ENCODE results near the gene TMEM121B. TPM values are rescaled to one million over a fixed set of nuclear protein-coding genes. Genes with fewer than 3 reads are reported as not detected.

Gene TMEM121B
- total and polyA plus RNA-seq, 4 experiments from 2014 or later: 0.12 TPM; not detected in 3

- H3K27me3 Mint-ChIP-seq: no peaks in the 10 kb centered on the region
- CTCF ChIA-PET (ENCODE audit: partially characterized antibody): interaction anchor here (0.6 kb wide), 1 partner anchor 112 kb away, joined by 3 read pairs; no protein-coding TSS in a partner anchor
- intact Hi-C loops (cut with micrococcal nuclease): no loop called here
- Histone ChIP-seq H3K4me3 (ENCODE audit: low read length in 2 of 2) (no peak overlapping the region), H3K36me3 (ENCODE audit: insufficient read depth, low read length) (peaks cover 76% of the 10 kb centered on the region), H3K4me1 (ENCODE audit: insufficient read depth, low read length) (peaks cover 64% of the 10 kb centered on the region), H3K9me3 (ENCODE audit: control insufficient read depth in 1 of 2, low read length in 2 of 2) (no peaks in the 10 kb centered on the region), H3K27me3 (ENCODE audit: insufficient read depth, low read length) (no peaks in the 10 kb centered on the region), H3K27ac (ENCODE audit: low read depth, low read length) (no peak overlapping the region)
- DNase-seq: no peak
- peaks cover 61 to 83% of the 10 kb centered on the region in 2 donors for H3K36me3 Mint-ChIP-seq
- POLR2A ChIA-PET (ENCODE audit: partially characterized antibody): interaction anchor here (2.2 kb wide), 1 partner anchor 15 kb away, joined by 10 read pairs; no protein-coding TSS in a partner anchor
- no peak overlapping the region for H3K4me3 Mint-ChIP-seq
- peaks cover 49 to 87% (median 69%) of the 10 kb centered on the region in 4 donors for H3K4me1 Mint-ChIP-seq
- H3K27ac Mint-ChIP-seq: peak overlapping the region in 4 of 7 donors; percentile 29 to 81 (median 63)
- no peaks in the 10 kb centered on the region for H3K9me3 Mint-ChIP-seq
These were observed 18.9 kb downstream of the TMEM121B start for GRCh38 chr22:17102297-17102667.

- CTCF ChIA-PET (ENCODE audit: partially characterized antibody): interaction anchor here (0.6 kb wide), 1 partner anchor 113 kb away, joined by 3 read pairs; no protein-coding TSS in a partner anchor
- Histone ChIP-seq H3K27me3 (ENCODE audit: insufficient read depth, low read length) (no peaks in the 10 kb centered on the region), H3K4me1 (ENCODE audit: insufficient read depth, low read length) (peaks cover 64% of the 10 kb centered on the region), H3K4me3 (ENCODE audit: low read length in 2 of 2) (no peak overlapping the region), H3K36me3 (ENCODE audit: insufficient read depth, low read length) (peaks cover 75% of the 10 kb centered on the region), H3K9me3 (ENCODE audit: control insufficient read depth in 1 of 2, low read length in 2 of 2) (no peaks in the 10 kb centered on the region), H3K27ac (ENCODE audit: low read depth, low read length) (no peak overlapping the region)
- Mint-ChIP-seq H3K4me3 (peak overlapping the region in 2 of 8 donors; percentile 6 to 22), H3K27ac (peak overlapping the region; percentile 13 to 89 (median 60)), H3K9me3 (no peaks in the 10 kb centered on the region), H3K27me3 (no peaks in the 10 kb centered on the region), H3K4me1 (peaks cover 49 to 87% (median 69%) of the 10 kb centered on the region in 4 donors), H3K36me3 (peaks cover 55 to 80% of the 10 kb centered on the region in 2 donors)
- intact Hi-C loops (cut with micrococcal nuclease): no loop called here
- DNase-seq: no peak
- POLR2A ChIA-PET (ENCODE audit: partially characterized antibody): interaction anchor here (0.9 to 2.2 kb wide), 2 partner anchors 14 to 15 kb away, joined by 5 to 10 read pairs; no protein-coding TSS in a partner anchor
These were observed 19.5 kb downstream of the TMEM121B start for GRCh38 chr22:17101475-17102296.

GRCh38 chr22:17100621-17101020 lies 20.5 kb downstream of the TMEM121B start:
- Histone ChIP-seq H3K4me3 (ENCODE audit: low read length in 2 of 2) (no peak overlapping the region), H3K27me3 (ENCODE audit: insufficient read depth, low read length) (no peaks in the 10 kb centered on the region), H3K9me3 (ENCODE audit: control insufficient read depth in 1 of 2, low read length in 2 of 2) (no peaks in the 10 kb centered on the region), H3K36me3 (ENCODE audit: insufficient read depth, low read length) (peaks cover 64% of the 10 kb centered on the region), H3K27ac (ENCODE audit: low read depth, low read length) (no peak overlapping the region), H3K4me1 (ENCODE audit: insufficient read depth, low read length) (peaks cover 65% of the 10 kb centered on the region)
- Mint-ChIP-seq H3K27ac (peak overlapping the region; percentile 15 to 94 (median 78)), H3K9me3 (no peaks in the 10 kb centered on the region), H3K27me3 (no peaks in the 10 kb centered on the region), H3K4me3 (peak overlapping the region in 2 of 8 donors; percentile 22 to 58), H3K36me3 (peaks cover 52 to 71% of the 10 kb centered on the region in 2 donors), H3K4me1 (peaks cover 49 to 87% (median 68%) of the 10 kb centered on the region in 4 donors)
- DNase-seq: no peak
- intact Hi-C loops (cut with micrococcal nuclease): no loop called here
- ChIA-PET POLR2A (ENCODE audit: partially characterized antibody) (interaction anchor here (0.9 kb wide), 1 partner anchor 13 kb away, joined by 5 read pairs; no protein-coding TSS in a partner anchor), CTCF (ENCODE audit: partially characterized antibody) (no interaction called here)

GRCh38 chr22:17098379-17098819 lies 22.8 kb downstream of the TMEM121B start:
- DNase-seq: peak in 4 of 5 donors; percentile 40 to 54 (median 46)
- ChIA-PET CTCF (ENCODE audit: partially characterized antibody) (interaction anchor here (1.0 to 1.6 kb wide), 2 partner anchors 10 to 11 kb away, joined by 4 to 7 read pairs; no protein-coding TSS in a partner anchor), POLR2A (ENCODE audit: partially characterized antibody) (interaction anchor here (0.9 to 6.3 kb wide), 12 partner anchors 9 to 121 kb away, joined by 3 to 75 read pairs (median 4); partner anchors contain the start of genes ADA2, HDHD5 and IL17RA)
- peaks cover 48 to 58% of the 10 kb centered on the region in 2 donors for H3K36me3 Mint-ChIP-seq
- H3K4me1 Mint-ChIP-seq: peaks cover 60 to 95% (median 77%) of the 10 kb centered on the region in 4 donors
- H3K27ac ChIP-seq (ENCODE audit: low read depth, low read length): peak overlapping the region; percentile 21
- peaks cover 48% of the 10 kb centered on the region for H3K36me3 ChIP-seq (ENCODE audit: insufficient read depth, low read length)
- no peaks in the 10 kb centered on the region for H3K9me3 Mint-ChIP-seq
- H3K4me1 ChIP-seq (ENCODE audit: insufficient read depth, low read length): peaks cover 82% of the 10 kb centered on the region
- peak overlapping the region in 1 of 2 donors; percentile 26 for H3K4me3 ChIP-seq (ENCODE audit: low read length in 2 of 2)
- no peaks in the 10 kb centered on the region for H3K27me3 ChIP-seq (ENCODE audit: insufficient read depth, low read length)
- intact Hi-C loops (cut with micrococcal nuclease): loop anchor here (1.0 to 2.0 kb wide), 2 partner anchors 14 to 16 kb away; partner anchors contain the start of gene IL17RA
- H3K4me3 Mint-ChIP-seq: peak overlapping the region in 7 of 8 donors; percentile 70 to 90 (median 83)
- H3K9me3 ChIP-seq (ENCODE audit: control insufficient read depth in 1 of 2, low read length in 2 of 2): no peaks in the 10 kb centered on the region
- H3K27ac Mint-ChIP-seq: peak overlapping the region; percentile 80 to 96 (median 91)
- no peaks in the 10 kb centered on the region for H3K27me3 Mint-ChIP-seq

GRCh38 chr22:17097701-17098100 lies 23.5 kb downstream of the TMEM121B start:
- peaks cover 65 to 98% (median 79%) of the 10 kb centered on the region in 4 donors for H3K4me1 Mint-ChIP-seq
- H3K27me3 Mint-ChIP-seq: no peaks in the 10 kb centered on the region
- ChIA-PET POLR2A (ENCODE audit: partially characterized antibody) (interaction anchor here (1.1 to 6.3 kb wide), 10 partner anchors 8 to 121 kb away, joined by 3 to 75 read pairs (median 5); partner anchors contain the start of genes ADA2, HDHD5 and IL17RA), CTCF (ENCODE audit: partially characterized antibody) (interaction anchor here (0.9 to 1.0 kb wide), 2 partner anchors 9 to 19 kb away, joined by 3 read pairs; no protein-coding TSS in a partner anchor)
- intact Hi-C loops (cut with micrococcal nuclease): loop anchor here (1.0 to 2.0 kb wide), 2 partner anchors 13 to 17 kb away; partner anchors contain the start of gene IL17RA
- Histone ChIP-seq H3K9me3 (ENCODE audit: control insufficient read depth in 1 of 2, low read length in 2 of 2) (no peaks in the 10 kb centered on the region), H3K36me3 (ENCODE audit: insufficient read depth, low read length) (peaks cover 42% of the 10 kb centered on the region), H3K27ac (ENCODE audit: low read depth, low read length) (peak overlapping the region; percentile 21), H3K27me3 (ENCODE audit: insufficient read depth, low read length) (no peaks in the 10 kb centered on the region), H3K4me1 (ENCODE audit: insufficient read depth, low read length) (peaks cover 84% of the 10 kb centered on the region), H3K4me3 (ENCODE audit: low read length in 2 of 2) (no peak overlapping the region)
- DNase-seq: no peak
- H3K9me3 Mint-ChIP-seq: no peaks in the 10 kb centered on the region
- peak overlapping the region; percentile 37 to 91 (median 80) for H3K27ac Mint-ChIP-seq
- H3K4me3 Mint-ChIP-seq: peak overlapping the region in 7 of 8 donors; percentile 70 to 90 (median 83)
- peaks cover 43 to 57% of the 10 kb centered on the region in 2 donors for H3K36me3 Mint-ChIP-seq

GRCh38 chr22:17097062-17097461 lies 24.1 kb downstream of the TMEM121B start:
- no peak overlapping the region for H3K4me3 ChIP-seq (ENCODE audit: low read length in 2 of 2)
- no peak overlapping the region for H3K27ac ChIP-seq (ENCODE audit: low read depth, low read length)
- Mint-ChIP-seq H3K4me3 (peak overlapping the region in 3 of 8 donors; percentile 15 to 90 (median 66)), H3K9me3 (no peaks in the 10 kb centered on the region), H3K4me1 (peaks cover 69 to 100% (median 82%) of the 10 kb centered on the region in 4 donors), H3K27me3 (no peaks in the 10 kb centered on the region), H3K36me3 (peaks cover 38 to 54% of the 10 kb centered on the region in 2 donors), H3K27ac (peak overlapping the region; percentile 5 to 92 (median 72))
- ChIA-PET POLR2A (ENCODE audit: partially characterized antibody) (interaction anchor here (0.7 to 6.3 kb wide), 5 partner anchors 11 to 61 kb away, joined by 3 to 75 read pairs (median 4); partner anchors contain the start of gene IL17RA), CTCF (ENCODE audit: partially characterized antibody) (interaction anchor here (0.8 to 1.0 kb wide), 4 partner anchors 9 to 481 kb away, joined by 3 read pairs; no protein-coding TSS in a partner anchor)
- peaks cover 36% of the 10 kb centered on the region for H3K36me3 ChIP-seq (ENCODE audit: insufficient read depth, low read length)
- intact Hi-C loops (cut with micrococcal nuclease): no loop called here
- H3K4me1 ChIP-seq (ENCODE audit: insufficient read depth, low read length): peaks cover 91% of the 10 kb centered on the region
- no peaks in the 10 kb centered on the region for H3K9me3 ChIP-seq (ENCODE audit: control insufficient read depth in 1 of 2, low read length in 2 of 2)
- no peaks in the 10 kb centered on the region for H3K27me3 ChIP-seq (ENCODE audit: insufficient read depth, low read length)
- no peak for DNase-seq
